ENCODE measurements around the gene STK31.
"Not testable (repeated sequence)": the region's sequence is repeated elsewhere in the genome, so short reads cannot be mapped to it uniquely, and the experiment has no call there.

STK31 gene

GRCh38 chr7:23710000-23710399, at the start of gene STK31:
TSS of gene STK31 (plus strand) at chr7:23710219. CDS start at chr7:23710286, 67 bp downstream.
- no peak for DNase-seq

DNA sequence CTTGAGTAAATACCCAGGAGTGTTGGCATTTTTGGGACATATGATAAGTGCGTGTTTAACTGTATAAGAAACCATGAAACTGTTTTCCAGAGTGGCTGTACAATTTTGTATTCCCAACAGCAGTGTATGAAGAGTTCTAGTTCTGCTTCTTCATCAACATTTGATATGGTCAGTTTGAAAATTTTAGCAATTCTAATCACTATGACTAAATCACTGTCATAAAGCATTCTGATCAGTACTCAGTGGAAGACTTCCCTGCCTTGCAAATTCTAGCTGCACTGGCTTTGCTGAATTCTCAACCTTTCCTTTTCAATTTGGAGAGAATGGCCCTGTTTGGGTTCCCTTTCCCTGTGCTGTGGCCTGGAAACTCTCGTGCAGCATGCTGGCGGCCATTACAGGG, 48.6 kb upstream of the STK31 start:
- no peak for DNase-seq

DNA sequence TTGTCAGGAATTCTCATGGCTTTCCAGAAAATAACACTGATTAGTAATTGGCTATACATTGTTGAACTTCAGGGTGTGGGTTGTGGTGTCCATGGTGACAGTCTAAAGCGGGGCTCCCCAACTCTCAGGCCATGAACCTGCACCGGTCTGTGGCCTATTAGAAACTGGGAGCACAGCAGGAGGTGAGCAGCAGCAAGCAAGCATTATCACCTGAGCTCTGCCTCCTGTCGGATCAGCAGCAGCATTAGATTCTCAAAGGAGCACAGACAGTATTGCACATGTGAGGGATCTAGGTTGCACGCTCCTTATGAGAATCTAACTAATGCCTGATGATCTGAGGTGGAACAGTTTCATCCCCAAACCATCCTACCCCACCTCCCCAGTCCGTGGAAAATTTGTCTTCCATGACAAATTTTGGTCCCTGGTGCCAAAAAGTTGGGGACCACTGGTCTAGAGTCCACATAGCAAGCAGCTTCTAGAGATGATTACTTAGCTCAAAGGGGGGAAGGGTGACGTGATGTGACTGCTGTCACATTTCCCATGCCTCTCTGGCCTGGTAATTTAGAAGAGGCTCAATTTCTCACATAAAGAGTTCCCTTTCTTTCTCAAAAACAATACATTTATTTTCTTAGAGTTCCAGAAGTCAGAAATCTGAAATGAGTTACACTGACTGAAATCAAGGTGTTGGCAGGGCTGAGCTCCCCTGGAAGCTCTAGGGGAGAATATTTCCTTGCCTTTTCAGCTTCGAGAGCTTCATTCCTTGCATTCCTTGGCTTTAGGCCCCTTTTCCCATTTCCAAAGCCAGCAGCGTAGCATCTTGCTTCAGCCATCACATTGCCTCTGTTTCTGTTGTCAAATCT, 47.7 kb upstream of the STK31 start:
- no peak for DNase-seq

DNA sequence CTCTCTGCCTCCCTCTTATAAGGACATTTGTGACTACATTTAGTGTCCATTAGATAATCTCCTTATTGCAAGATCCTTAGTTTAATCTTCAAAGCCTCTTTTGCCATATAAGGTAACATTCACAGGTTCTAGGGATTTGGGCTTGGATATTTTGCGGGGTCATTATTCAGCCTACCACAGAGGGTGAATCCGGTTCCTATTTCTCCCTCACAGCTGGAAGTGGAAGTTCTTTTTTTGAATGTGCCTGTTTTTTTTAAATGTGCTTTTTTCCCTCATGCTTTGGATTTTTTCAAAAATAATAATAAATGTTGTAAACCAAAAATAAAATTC, 47.1 kb upstream of the STK31 start:
- no peak for DNase-seq

DNA sequence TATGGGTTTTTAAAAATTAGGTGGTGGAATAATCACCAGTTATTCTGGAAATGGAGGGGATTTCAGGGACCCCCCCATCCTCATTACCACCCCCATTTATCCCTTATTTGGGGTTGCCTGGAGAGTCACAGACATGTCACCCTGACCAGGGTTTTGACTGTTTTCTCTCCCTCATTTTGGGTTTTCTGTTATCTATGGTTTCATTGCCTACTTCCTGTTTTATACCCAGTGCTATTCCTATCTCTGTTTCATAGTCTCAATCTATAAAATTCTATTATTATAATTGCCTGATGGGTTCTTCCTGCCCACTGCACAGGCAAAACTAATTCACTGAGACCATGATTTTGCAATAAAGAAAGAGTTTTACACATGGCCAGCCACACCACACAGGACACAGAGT, 45.9 kb upstream of the STK31 start:
- no peak for DNase-seq

DNA sequence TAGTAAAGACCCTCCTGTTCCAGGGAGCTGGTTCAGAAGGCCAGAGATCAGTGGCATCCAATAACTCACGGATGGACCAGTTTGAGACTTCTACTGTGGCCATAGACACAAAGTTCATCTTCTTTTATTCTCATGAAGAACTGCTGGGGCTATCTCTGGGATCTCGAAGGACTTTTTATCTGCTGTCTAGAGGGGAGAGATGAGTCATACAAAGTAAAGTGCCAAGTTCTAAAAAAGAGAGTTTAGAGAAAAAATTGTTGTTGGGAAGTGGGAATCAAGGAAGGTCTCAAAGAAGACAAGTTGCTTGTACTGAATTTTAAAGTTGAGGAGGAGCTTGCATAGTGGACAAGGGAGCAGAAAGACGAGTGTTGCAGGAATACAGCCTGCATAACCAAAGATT, 38.0 kb upstream of the STK31 start:
- no peak for DNase-seq

- DNase-seq, result peak; percentile 74
Measured at GRCh38 chr7:23679898-23680413, 30.1 kb upstream of the STK31 start, which contains the start of gene FAM221A. TSS of gene FAM221A (plus strand) at chr7:23680199. CDS start at chr7:23680219, 20 bp downstream.

DNA sequence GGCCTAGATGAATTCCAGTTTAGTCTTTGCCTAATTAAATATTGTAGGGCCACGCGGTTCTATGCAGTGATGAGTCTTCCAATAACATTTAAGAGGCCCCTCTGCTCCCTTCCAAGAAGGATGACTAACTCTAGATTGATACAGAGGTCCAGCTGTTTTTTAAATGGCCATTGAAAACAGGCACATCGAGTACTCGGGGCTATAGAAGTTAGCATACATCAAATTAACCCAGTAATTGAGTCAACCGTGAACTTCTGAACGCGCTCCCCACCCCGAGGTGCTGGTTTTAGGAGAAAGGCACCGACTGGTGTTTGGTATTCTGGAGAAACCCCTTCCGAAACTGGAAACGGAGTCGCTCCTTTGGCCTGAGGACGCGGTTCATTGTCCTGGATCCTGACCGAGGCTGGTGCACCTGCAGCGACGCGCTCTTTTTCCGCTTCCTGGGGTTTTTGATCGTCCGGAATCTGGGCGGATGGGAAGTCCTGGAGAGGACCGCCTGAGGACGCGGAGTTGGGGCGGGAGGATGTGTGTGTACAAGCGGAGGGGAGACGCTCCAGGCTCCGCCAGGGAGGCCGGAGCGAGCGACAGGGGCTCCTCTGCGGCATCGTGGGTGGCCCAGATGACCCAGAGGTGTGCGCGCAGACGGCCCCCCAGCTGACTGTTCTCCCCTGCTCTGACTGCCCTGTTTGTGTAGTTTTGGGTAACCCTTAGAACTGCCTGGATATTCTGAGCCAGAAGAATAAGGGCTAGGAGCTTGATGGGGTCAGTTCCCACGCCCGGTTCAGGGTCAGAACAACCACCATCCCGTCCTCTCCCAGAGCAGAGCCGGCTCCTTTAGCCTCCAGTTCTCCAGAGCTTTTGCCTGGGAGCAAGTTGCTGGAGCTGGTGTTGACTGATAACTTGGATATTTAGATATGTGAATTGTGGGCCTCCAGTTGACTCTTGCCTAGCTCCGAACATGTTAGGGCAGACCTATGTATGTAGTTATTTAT, 29.3 kb upstream of the STK31 start:
- DNase-seq, result no peak

- DNase-seq, result not testable (repeated sequence)
Measured at GRCh38 chr7:23684041-23684440, 26.0 kb upstream of the STK31 start.

- DNase-seq, result no peak
Measured at GRCh38 chr7:23685731-23686130, 24.3 kb upstream of the STK31 start.

DNA sequence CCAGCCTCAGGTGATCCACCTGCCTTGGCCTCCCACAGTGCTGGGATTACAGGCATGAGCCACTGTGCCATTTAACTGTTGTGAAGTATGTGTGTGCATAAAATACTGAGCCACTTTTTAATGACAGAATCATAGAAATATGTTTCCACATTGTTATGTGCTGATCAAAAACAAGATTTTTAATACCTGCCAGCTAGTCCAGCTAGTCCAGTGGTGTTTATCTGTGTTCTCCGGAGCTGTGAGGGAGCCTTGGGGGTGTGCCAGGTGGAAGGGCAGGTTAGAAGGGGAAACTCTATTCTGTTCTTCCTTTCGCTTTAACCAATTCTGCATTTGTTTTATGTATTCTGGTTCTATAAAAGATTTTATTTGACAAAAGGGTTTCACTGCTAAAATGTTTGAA, 23.0 kb upstream of the STK31 start:
- no peak for DNase-seq

DNA sequence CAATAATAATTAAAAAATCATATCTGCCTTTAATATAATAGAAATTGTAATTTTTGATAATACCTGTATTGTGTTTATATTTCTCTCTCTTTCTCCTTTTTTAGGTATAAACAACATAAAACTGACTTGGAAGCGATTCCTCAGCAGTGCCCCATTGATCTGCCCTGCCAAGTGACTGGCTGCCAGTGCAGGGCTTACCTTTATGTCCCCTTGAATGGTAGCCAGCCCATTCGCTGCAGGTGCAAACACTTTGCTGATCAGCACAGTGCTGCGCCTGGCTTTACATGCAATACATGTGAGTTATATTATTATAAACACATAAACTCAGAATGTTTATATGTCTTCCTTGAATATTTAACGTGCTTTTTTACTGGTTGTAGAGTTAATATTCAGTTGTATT, 20.9 kb upstream of the STK31 start:
- no peak for DNase-seq

DNA sequence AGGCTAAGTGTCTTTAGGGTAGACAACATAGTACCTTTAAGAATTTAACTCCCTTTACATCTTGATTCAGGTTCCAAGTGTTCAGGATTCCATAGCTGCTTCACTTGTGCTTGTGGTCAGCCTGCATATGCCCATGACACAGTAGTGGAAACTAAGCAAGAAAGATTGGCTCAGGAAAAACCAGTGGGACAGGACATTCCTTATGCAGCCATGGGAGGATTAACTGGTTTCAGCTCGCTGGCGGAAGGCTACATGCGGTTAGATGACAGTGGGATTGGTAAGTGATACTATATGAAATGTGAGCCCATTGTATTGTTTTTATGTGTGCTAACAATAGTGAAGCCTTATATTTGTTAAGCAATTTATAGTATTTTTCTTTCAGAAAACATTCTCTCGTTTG, 18.7 kb upstream of the STK31 start:
- DNase-seq, result no peak

DNA sequence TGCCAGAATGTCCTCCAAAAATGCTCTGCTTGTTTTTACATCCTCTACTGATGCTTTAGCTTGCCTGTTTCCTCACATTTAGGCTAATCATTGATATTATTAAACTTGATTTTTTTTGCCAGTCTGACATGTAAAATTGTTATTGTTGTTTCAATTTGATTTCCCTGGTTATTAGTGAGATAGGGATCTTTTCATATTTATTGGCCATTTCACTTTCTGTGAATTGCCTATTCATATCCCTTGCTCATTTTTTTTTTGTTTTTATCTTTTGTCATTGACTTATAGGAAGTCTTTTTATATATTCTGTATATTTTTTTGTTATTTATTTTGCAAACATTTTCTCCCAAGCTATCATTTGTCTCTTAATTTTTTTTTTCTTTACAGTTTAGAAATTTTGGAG, 16.8 kb upstream of the STK31 start:
- no peak for DNase-seq

DNA sequence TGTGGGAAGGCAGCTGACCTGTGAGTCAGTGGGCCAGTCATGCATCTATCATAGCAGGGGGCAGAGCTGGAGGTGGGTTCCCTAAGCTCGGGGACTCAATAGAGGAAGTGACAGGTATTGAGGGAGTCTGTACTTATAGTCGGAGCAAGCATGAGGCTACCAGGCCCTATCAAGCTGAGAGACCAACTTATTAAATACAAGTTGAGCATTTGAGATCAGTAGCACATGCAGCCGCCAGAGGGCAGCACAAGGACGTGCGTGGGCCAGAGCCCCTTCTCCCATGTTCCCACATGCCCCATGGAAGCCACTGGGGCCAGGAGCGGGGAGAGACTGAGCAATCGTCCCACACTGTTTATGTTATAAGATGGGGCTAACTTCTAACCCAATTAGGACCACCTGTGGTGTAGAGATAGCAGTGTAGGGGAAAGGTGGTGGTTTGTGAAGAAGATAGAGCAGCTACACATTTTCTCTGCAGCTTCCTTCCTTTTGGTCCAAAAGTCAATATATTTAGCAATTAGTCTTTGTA, 13.0 kb upstream of the STK31 start:
- peak; percentile 48 for DNase-seq

- no peak for DNase-seq
Measured at GRCh38 chr7:23698822-23699221, 11.2 kb upstream of the STK31 start.

GRCh38 chr7:23700046-23700445, 10.0 kb upstream of the STK31 start:
- no peak for DNase-seq

DNA sequence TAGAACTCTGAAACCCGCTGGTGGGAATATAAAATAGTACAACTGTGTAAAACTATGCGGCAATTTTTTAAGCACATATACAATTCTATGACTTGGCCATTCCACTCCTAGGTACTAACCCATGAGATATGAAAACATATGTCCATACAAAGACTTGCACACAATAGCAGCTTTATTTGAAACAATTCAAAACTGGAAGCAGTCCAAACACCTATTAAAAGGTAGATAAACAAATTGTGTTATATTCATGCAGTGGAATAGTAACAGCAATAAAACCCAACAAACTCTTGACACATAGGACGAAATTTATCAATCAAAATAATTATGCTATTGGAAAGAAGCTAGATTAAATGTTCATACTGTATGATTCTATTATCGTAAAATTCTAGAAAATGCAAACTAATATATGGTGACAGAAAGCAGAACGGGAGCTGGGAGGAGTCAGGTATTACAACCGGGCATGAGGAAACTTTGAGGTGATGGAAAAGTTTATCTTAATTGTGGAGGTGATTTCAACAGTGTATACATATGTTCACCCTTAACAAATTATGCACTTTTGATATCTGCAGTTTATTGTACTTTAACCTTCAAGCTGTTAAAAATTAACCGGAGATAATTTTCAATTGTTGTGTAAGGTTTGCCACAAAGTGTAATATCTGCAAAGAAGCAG, 803 bp upstream of the STK31 start:
- no peak for DNase-seq

GRCh38 chr7:23712368-23713284, 2.6 kb downstream of the STK31 start:
- DNase-seq, result peak; percentile 29

GRCh38 chr7:23713285-23714149, 3.5 kb downstream of the STK31 start:
- no peak for DNase-seq

DNA sequence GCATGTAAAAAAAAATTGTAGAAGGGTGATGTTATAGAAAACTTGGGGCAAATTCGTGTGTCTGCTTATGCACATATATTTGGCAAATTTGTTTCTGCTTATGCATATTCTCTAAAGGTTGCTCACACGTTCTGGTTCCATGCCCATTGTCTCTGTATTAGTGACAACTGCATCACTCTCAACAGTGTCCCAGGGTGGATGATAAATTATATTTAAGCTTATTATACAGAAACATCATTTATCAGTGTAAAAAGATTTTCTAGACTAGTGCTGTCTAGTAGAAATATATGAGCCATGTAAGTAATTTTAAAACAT, 4.1 kb downstream of the STK31 start:
- DNase-seq, result no peak

All from DMS 273 treated with DMSO at 0.1 percent for 48 hours (cell line).